GM18498 (cell line): ENCODE measurements around the gene ALB.
"Not testable (repeated sequence)": the region's sequence is repeated elsewhere in the genome, so short reads cannot be mapped to it uniquely, and the experiment has no call there.

Experiments used
- ATAC-seq: cut with Tn5 transposase; IDR thresholded peaks from one replicate; pipeline ENCODE4 v1.9.1; 2021; ENCODE audit warnings: mild to moderate bottlenecking, moderate library complexity; ENCODE audit not compliant: unreplicated experiment

Gene ALB

GRCh38 chr4:73404042-73404441 lies at the start of gene ALB:
TSS of gene ALB (plus strand) at chr4:73404287. CDS start at chr4:73404328, 41 bp downstream.
- no peak for ATAC-seq

GRCh38 chr4:73357174-73357573 lies 46.9 kb upstream of the ALB start:
- not testable (repeated sequence) for ATAC-seq

- not testable (repeated sequence) for ATAC-seq
Measured at GRCh38 chr4:73369506-73370199, 34.4 kb upstream of the ALB start.

- no peak for ATAC-seq
Measured at GRCh38 chr4:73375328-73375741, 28.8 kb upstream of the ALB start.

- no peak for ATAC-seq
Measured at GRCh38 chr4:73376251-73376650, 27.8 kb upstream of the ALB start.

- no peak for ATAC-seq
Measured at GRCh38 chr4:73376976-73377375, 27.1 kb upstream of the ALB start.

- ATAC-seq, result no peak
Measured at GRCh38 chr4:73378887-73379286, 25.2 kb upstream of the ALB start.

GRCh38 chr4:73379946-73380345 lies 24.1 kb upstream of the ALB start:
- no peak for ATAC-seq

- no peak for ATAC-seq
Measured at GRCh38 chr4:73381214-73381613, 22.9 kb upstream of the ALB start.

- ATAC-seq, result no peak
Measured at GRCh38 chr4:73383452-73383851, 20.6 kb upstream of the ALB start.

- ATAC-seq, result no peak
Measured at GRCh38 chr4:73387552-73387951, 16.5 kb upstream of the ALB start.

- ATAC-seq, result no peak
Measured at GRCh38 chr4:73388887-73389286, 15.2 kb upstream of the ALB start.

GRCh38 chr4:73389663-73390062 lies 14.4 kb upstream of the ALB start:
- not testable (repeated sequence) for ATAC-seq

GRCh38 chr4:73391774-73392173 lies 12.3 kb upstream of the ALB start:
- ATAC-seq, result no peak

- ATAC-seq, result no peak
Measured at GRCh38 chr4:73392936-73393335, 11.2 kb upstream of the ALB start.

- ATAC-seq, result no peak
Measured at GRCh38 chr4:73396304-73396703, 7.8 kb upstream of the ALB start.

GRCh38 chr4:73396993-73397972 lies 6.8 kb upstream of the ALB start:
- ATAC-seq, result no peak

- no peak for ATAC-seq
Measured at GRCh38 chr4:73401412-73401811, 2.7 kb upstream of the ALB start.

- no peak for ATAC-seq
Measured at GRCh38 chr4:73404457-73404856, 370 bp downstream of the ALB start.

GRCh38 chr4:73405138-73405537 lies 1.1 kb downstream of the ALB start:
- no peak for ATAC-seq

- ATAC-seq, result no peak
Measured at GRCh38 chr4:73406548-73406875, 2.4 kb downstream of the ALB start.

- no peak for ATAC-seq
Measured at GRCh38 chr4:73407227-73407673, 3.2 kb downstream of the ALB start.
